Measurements from ENCODE around the gene C3orf38. TPM values are rescaled to one million over a fixed set of nuclear protein-coding genes. Genes with fewer than 3 reads are reported as not detected.

C3orf38 gene
- polyA plus RNA-seq, 3 donors = 9.1 to 25.4 (median 24.9) TPM

DNA sequence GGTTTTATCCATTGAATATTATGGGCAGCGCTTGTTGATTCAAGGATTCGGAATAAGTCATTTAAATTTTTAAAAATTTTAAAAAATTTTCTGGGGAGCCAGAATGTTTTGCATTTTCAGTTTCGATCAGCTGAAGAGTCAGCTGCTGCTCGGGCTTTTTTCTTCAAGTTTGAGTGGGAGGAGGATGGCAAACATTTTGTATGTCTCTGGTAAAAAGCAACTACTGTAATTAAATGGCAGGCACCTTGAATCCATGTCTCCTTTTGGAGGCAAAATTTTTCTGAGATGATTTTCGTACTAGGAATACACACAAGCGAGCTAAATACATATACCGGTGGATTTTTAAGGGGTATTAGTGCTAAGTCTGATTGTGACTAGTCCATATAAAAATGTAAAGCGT lies 612 bp downstream of the C3orf38 start:
- TF ChIP-seq, protein P1, sequence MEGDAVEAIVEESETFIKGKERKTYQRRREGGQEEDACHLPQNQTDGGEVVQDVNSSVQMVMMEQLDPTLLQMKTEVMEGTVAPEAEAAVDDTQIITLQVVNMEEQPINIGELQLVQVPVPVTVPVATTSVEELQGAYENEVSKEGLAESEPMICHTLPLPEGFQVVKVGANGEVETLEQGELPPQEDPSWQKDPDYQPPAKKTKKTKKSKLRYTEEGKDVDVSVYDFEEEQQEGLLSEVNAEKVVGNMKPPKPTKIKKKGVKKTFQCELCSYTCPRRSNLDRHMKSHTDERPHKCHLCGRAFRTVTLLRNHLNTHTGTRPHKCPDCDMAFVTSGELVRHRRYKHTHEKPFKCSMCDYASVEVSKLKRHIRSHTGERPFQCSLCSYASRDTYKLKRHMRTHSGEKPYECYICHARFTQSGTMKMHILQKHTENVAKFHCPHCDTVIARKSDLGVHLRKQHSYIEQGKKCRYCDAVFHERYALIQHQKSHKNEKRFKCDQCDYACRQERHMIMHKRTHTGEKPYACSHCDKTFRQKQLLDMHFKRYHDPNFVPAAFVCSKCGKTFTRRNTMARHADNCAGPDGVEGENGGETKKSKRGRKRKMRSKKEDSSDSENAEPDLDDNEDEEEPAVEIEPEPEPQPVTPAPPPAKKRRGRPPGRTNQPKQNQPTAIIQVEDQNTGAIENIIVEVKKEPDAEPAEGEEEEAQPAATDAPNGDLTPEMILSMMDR (IDR thresholded peaks at IDR 0.05) = no peak
- WGBS (ENCODE audit: insufficient coverage) = 0% methylated on average over 4 of the region's 8 CpGs
- Histone ChIP-seq H3K4me1 (ENCODE audit: control insufficient read depth in 1 of 2, insufficient read depth in 2 of 2, low read length in 2 of 2) (peaks cover 30 to 38% of the 10 kb centered on the region in 2 donors), H3K9ac (ENCODE audit: insufficient read depth, low read length, poor library complexity, severe bottlenecking) (peak overlapping the region; percentile 97), H4K20me1 (ENCODE audit: insufficient read depth, low read length) (peaks cover 29% of the 10 kb centered on the region), H3K9me3 (replicated peaks in 1 of 2; ENCODE audit: control insufficient read depth in 1 of 2, insufficient read depth in 1 of 2, low read length in 2 of 2) (no peaks in the 10 kb centered on the region), H3K27ac (ENCODE audit: low read depth in 1 of 2, low read length in 2 of 2) (peak overlapping the region; percentile 92 to 98), H3K27me3 (ENCODE audit: control insufficient read depth in 2 of 2, insufficient read depth in 2 of 2, low read length in 2 of 2) (no peaks in the 10 kb centered on the region), H3K79me2 (ENCODE audit: insufficient read depth, low read length) (peaks cover 69% of the 10 kb centered on the region), H2AFZ (ENCODE audit: insufficient read depth, low read depth, low read length, poor library complexity, severe bottlenecking) (peak overlapping the region; percentile 99), H3K4me2 (replicated peaks; ENCODE audit: extremely low read depth, low read length, poor library complexity, severe bottlenecking) (peak overlapping the region; percentile 92), H3K36me3 (replicated peaks in 1 of 2; ENCODE audit: control insufficient read depth in 1 of 2, insufficient read depth in 2 of 2, low read length in 2 of 2) (peaks cover 18 to 23% of the 10 kb centered on the region in 2 donors), H3K4me3 (replicated peaks in 1 of 3; ENCODE audit: low read depth in 2 of 3, low read length in 3 of 3) (peak overlapping the region; percentile 86 to 100 (median 95))
- peak; percentile 9 to 31 (median 14) for DNase-seq
- Mint-ChIP-seq H3K4me3 (peak overlapping the region; percentile 93 to 97), H3K27ac (peak overlapping the region; percentile 93 to 98 (median 95)), H3K9me3 (no peaks in the 10 kb centered on the region), H3K27me3 (ENCODE audit: low read depth in 3 of 3) (peaks cover 0 to 2% (median 0%) of the 10 kb centered on the region in 3 donors), H3K4me1 (peaks cover 42% of the 10 kb centered on the region), H3K36me3 (peaks cover 7 to 19% of the 10 kb centered on the region in 2 donors)
- intact Hi-C loops (cut with micrococcal nuclease) = loop anchor here in 1 of 2 donors (5.0 kb wide), 1 partner anchor 93 kb away; the partner anchor contains the start of genes CGGBP1 and ZNF654

DNA sequence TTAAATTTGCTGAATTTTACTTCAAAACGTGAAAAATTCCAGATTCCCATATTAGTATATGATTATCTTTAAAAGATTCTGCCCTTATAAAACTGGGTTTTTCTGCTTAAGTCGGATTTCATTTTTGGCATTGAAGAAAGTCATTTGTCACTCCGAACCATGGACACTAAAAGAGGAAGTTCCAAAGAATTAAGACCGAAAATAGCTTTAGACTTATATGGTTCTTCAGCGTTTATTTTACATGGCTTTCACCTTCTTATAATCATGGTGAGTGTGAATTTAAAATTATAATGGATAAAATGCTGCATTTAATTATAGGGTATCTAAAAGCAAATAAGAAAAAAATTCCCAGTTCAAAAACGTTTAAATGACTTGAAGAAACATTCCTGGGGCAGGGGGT lies 1.0 kb downstream of the C3orf38 start:
- H4K20me1 ChIP-seq (ENCODE audit: insufficient read depth, low read length) = peaks cover 34% of the 10 kb centered on the region
- no peaks in the 10 kb centered on the region for H3K27me3 ChIP-seq (ENCODE audit: control insufficient read depth in 2 of 2, insufficient read depth in 2 of 2, low read length in 2 of 2)
- Mint-ChIP-seq H3K27ac (peak overlapping the region; percentile 91 to 98 (median 95)), H3K36me3 (peaks cover 10 to 23% of the 10 kb centered on the region in 2 donors), H3K27me3 (ENCODE audit: low read depth in 3 of 3) (peaks cover 0 to 2% (median 0%) of the 10 kb centered on the region in 3 donors), H3K4me1 (peaks cover 42% of the 10 kb centered on the region), H3K4me3 (peak overlapping the region; percentile 93 to 97), H3K9me3 (no peaks in the 10 kb centered on the region)
- intact Hi-C loops (cut with micrococcal nuclease) = loop anchor here in 1 of 2 donors (5.0 kb wide), 1 partner anchor 94 kb away; the partner anchor contains the start of genes CGGBP1 and ZNF654
- H3K79me2 ChIP-seq (ENCODE audit: insufficient read depth, low read length) = peaks cover 73% of the 10 kb centered on the region
- H3K9ac ChIP-seq (ENCODE audit: insufficient read depth, low read length, poor library complexity, severe bottlenecking) = peak overlapping the region; percentile 97
- H3K9me3 ChIP-seq (replicated peaks in 1 of 2; ENCODE audit: control insufficient read depth in 1 of 2, insufficient read depth in 1 of 2, low read length in 2 of 2) = no peaks in the 10 kb centered on the region
- 0% methylated on average over 1 of the region's 6 CpGs for WGBS (ENCODE audit: insufficient coverage)
- TF ChIP-seq, protein P1 (IDR thresholded peaks at IDR 0.05) = no peak
- peak overlapping the region in 1 of 2 donors; percentile 98 for H3K27ac ChIP-seq (ENCODE audit: low read depth in 1 of 2, low read length in 2 of 2)
- peaks cover 21 to 27% of the 10 kb centered on the region in 2 donors for H3K36me3 ChIP-seq (replicated peaks in 1 of 2; ENCODE audit: control insufficient read depth in 1 of 2, insufficient read depth in 2 of 2, low read length in 2 of 2)
- peaks cover 30 to 38% of the 10 kb centered on the region in 2 donors for H3K4me1 ChIP-seq (ENCODE audit: control insufficient read depth in 1 of 2, insufficient read depth in 2 of 2, low read length in 2 of 2)
- peak overlapping the region; percentile 86 to 100 (median 95) for H3K4me3 ChIP-seq (replicated peaks in 1 of 3; ENCODE audit: low read depth in 2 of 3, low read length in 3 of 3)
- DNase-seq = peak; percentile 21 to 58 (median 44)
- peak overlapping the region; percentile 92 for H3K4me2 ChIP-seq (replicated peaks; ENCODE audit: extremely low read depth, low read length, poor library complexity, severe bottlenecking)
- peak overlapping the region; percentile 99 for H2AFZ ChIP-seq (ENCODE audit: insufficient read depth, low read depth, low read length, poor library complexity, severe bottlenecking)

All from CD14-positive monocyte (primary cell).